SK-N-SH (cell line): ENCODE measurements around the gene PLPP6. TPM values are rescaled to one million over a fixed set of nuclear protein-coding genes. Genes with fewer than 3 reads are reported as not detected.

ENCODE experiments used
- CTCF ChIA-PET: fragments of 300-600, 350-600 bp; formaldehyde crosslinking; extraction: SDS; loops from one replicate; lab custom pipeline; 2021; lab: Yijun Ruan, JAX
- POLR2A ChIA-PET: fragments of 350-600 bp; sonication (Branson Sonifier 250); formaldehyde crosslinking; extraction: SDS; loops from one replicate; lab custom pipeline; 2020; ENCODE audit warnings: antibody characterized with exemption, inconsistent platforms; lab: Yijun Ruan, JAX
- DNase-seq: peaks from one replicate; pipeline ENCODE4 v3.0.0; 2012
- H2AFZ ChIP-seq: fragments of 200-600 bp; sonication (generic); 2 replicates; pipeline ENCODE4 v1.8.1; 2016; ENCODE audit warnings: antibody characterized with exemption, mild to moderate bottlenecking, low read depth
- H3F3A ChIP-seq: fragments of 200-600 bp; sonication (generic); replicated peaks from 2 replicates; pipeline ENCODE3; 2016; ENCODE audit warnings: antibody characterized with exemption, mild to moderate bottlenecking; ENCODE audit not compliant: insufficient read depth
- H3K27ac ChIP-seq, 2 experiments: fragments of 200-500 bp in 1 of 2; fragments of 200-600 bp in 1 of 2; sonication (Bioruptor generic) in 1 of 2; sonication (generic), shearing (Covaris generic) in 1 of 2; 2 replicates each; pipeline versions ENCODE4 v1.5.1 to v1.6.1; 2014 to 2016; ENCODE audit warnings: low read depth in 2 of 2, inconsistent platforms in 1 of 2, low read length in 1 of 2, mild to moderate bottlenecking in 1 of 2, mixed read lengths in 1 of 2
- H3K27me3 ChIP-seq: fragments of 200-600 bp; sonication (generic), shearing (Covaris generic); 2 replicates; pipeline ENCODE4 v1.6.1; 2016; ENCODE audit warnings: mixed run types; ENCODE audit not compliant: insufficient read depth
- H3K36me3 ChIP-seq, 2 experiments: fragments of 200-500 bp in 1 of 2; fragments of 200-600 bp in 1 of 2; sonication (Bioruptor generic) in 1 of 2; sonication (generic) in 1 of 2; replicated peaks in 1 of 2; 2 replicates each; pipeline versions ENCODE3 to v1.5.1; 2014 to 2016; ENCODE audit warnings: low read length in 1 of 2, mild to moderate bottlenecking in 1 of 2; ENCODE audit not compliant: insufficient read depth in 2 of 2, control insufficient read depth in 1 of 2
- H3K4me1 ChIP-seq, 2 experiments: fragments of 200-500 bp in 1 of 2; fragments of 200-600 bp in 1 of 2; sonication (Bioruptor generic) in 1 of 2; sonication (generic), shearing (Covaris generic) in 1 of 2; 2 replicates each; pipeline versions ENCODE4 v1.5.1 to v1.6.1; 2014 to 2016; ENCODE audit warnings: low read depth in 1 of 2, low read length in 1 of 2, mixed run types in 1 of 2; ENCODE audit not compliant: insufficient read depth in 2 of 2, control insufficient read depth in 1 of 2
- H3K4me2 ChIP-seq: fragments of 200-600 bp; sonication (generic), shearing (Covaris generic); 2 replicates; pipeline ENCODE4 v1.6.1; 2017; ENCODE audit warnings: mixed run types
- H3K4me3 ChIP-seq, 2 experiments: fragments of 200-500 bp in 1 of 2; fragments of 200-600 bp in 1 of 2; sonication (Bioruptor generic) in 1 of 2; sonication (generic), shearing (Covaris generic) in 1 of 2; 2 replicates each; pipeline versions ENCODE4 v1.5.1 to v1.8.1; 2014 to 2016; ENCODE audit warnings: low read depth in 2 of 2, inconsistent platforms in 1 of 2, low read length in 1 of 2, mild to moderate bottlenecking in 1 of 2, mixed read lengths in 1 of 2, moderate library complexity in 1 of 2
- H3K79me2 ChIP-seq: fragments of 200-600 bp; sonication (generic); 2 replicates; pipeline ENCODE4 v1.8.1; 2017; ENCODE audit warnings: mild to moderate bottlenecking; ENCODE audit not compliant: insufficient read depth
- H3K9ac ChIP-seq: fragments of 200-600 bp; sonication (generic); 2 replicates; pipeline ENCODE4 v1.6.1; 2017; ENCODE audit warnings: mixed run types
- H3K9me2 ChIP-seq: fragments of 200-600 bp; sonication (generic); 2 replicates; pipeline ENCODE4 v1.6.1; 2017; ENCODE audit warnings: mixed run types
- H3K9me3 ChIP-seq: fragments of 200-600 bp; sonication (generic); 2 replicates; pipeline ENCODE4 v1.6.1; 2017; ENCODE audit warnings: mixed run types, mild to moderate bottlenecking, moderate library complexity
- H4K20me1 ChIP-seq: fragments of 200-600 bp; sonication (generic); 2 replicates; pipeline ENCODE4 v1.6.1; 2017; ENCODE audit warnings: mild to moderate bottlenecking, mixed run types; ENCODE audit not compliant: insufficient read depth
- GABPA ChIP-seq: IDR thresholded peaks from 2 replicates; pipeline ENCODE4 v1.4.0; 2012; ENCODE audit warnings: low read depth, mild to moderate bottlenecking
- MAX ChIP-seq: IDR thresholded peaks from 2 replicates; pipeline ENCODE4 v1.4.0; 2012; ENCODE audit warnings: low read depth
- NFIC ChIP-seq: IDR thresholded peaks from 2 replicates; pipeline ENCODE4 v1.4.0; 2012; ENCODE audit warnings: borderline replicate concordance
- PBX3 ChIP-seq: IDR thresholded peaks from 2 replicates; pipeline ENCODE4; 2012
- RFX5 ChIP-seq: IDR thresholded peaks from 2 replicates; pipeline ENCODE4 v1.6.1; 2012; ENCODE audit warnings: mild to moderate bottlenecking, improper control_type of control experiment, low read length
- RXRA ChIP-seq: IDR thresholded peaks from 2 replicates; pipeline ENCODE4 v1.4.0; 2012; ENCODE audit warnings: low read depth, mild to moderate bottlenecking, borderline replicate concordance
- SMC3 ChIP-seq: IDR thresholded peaks from 2 replicates; pipeline ENCODE4 v1.6.1; 2012; ENCODE audit warnings: low read depth, low read length, improper control_type of control experiment
- TEAD4 ChIP-seq: IDR thresholded peaks from 2 replicates; pipeline ENCODE4 v1.4.0; 2012; ENCODE audit warnings: mild to moderate bottlenecking, borderline replicate concordance; ENCODE audit not compliant: insufficient read depth
- ZBTB33 ChIP-seq: IDR thresholded peaks from 2 replicates; pipeline ENCODE4 v1.4.0; 2012; ENCODE audit warnings: low read depth, borderline replicate concordance
- WGBS: methylation state at CpG from one replicate; pipeline ENCODE4 v1.1.6; 2017; ENCODE audit warnings: low lambda C conversion rate; 5-methylcytosine and 5-hydroxymethylcytosine counted together
- polyA plus RNA-seq, 3 experiments: library from polyadenylated mRNA; depleted of rRNA; stranded (reverse); fragments of >200 nt; gene quantifications; 2 replicates each; pipeline ENCODE4 v1.2.3, GENCODE V29; 2012

Gene PLPP6
- polyA plus RNA-seq, 1 of the 3 experiments (the other 2 are of a cell fraction), result 8.8 TPM

- H3K4me1 ChIP-seq, result peaks cover 3 to 33% of the 10 kb centered on the region in 2 experiments; a peak in 3 of 4 replicates
- H2AFZ ChIP-seq, result peak overlapping the region; percentile 86
- peak overlapping the region; percentile 91 for H3K4me2 ChIP-seq
- ChIA-PET POLR2A (interaction anchor here (0.5 to 1.5 kb wide), 2 partner anchors 18 to 225 kb away, joined by 3 to 6 read pairs; partner anchors contain the start of gene CDC37L1), CTCF (interaction anchor here (0.6 to 2.2 kb wide), 7 partner anchors 10 to 939 kb away, joined by 3 to 6 read pairs (median 4); partner anchors contain the start of gene CDC37L1)
- 0 out of 2 replicates have a peak, but pooled peaks cover 9% of the 10 kb centered on the region for H3K79me2 ChIP-seq
- H3K36me3 ChIP-seq, result no peaks in the 10 kb centered on the region
- no peaks in the 10 kb centered on the region for H3K27me3 ChIP-seq
- H3K9me3 ChIP-seq, result no peaks in the 10 kb centered on the region
- peak overlapping the region; percentile 79 for H3K9ac ChIP-seq
- H3K27ac ChIP-seq, result peak overlapping the region; percentile 69 to 75
- no peaks in the 10 kb centered on the region for H3K9me2 ChIP-seq
- H3F3A ChIP-seq, result peaks cover 10% of the 10 kb centered on the region
- TF ChIP-seq GABPA (no peak), PBX3 (peak; percentile 38), NFIC (peak; percentile 58; the same call in 1 of the 2 replicates)
- peak overlapping the region; percentile 77 to 88 for H3K4me3 ChIP-seq
- no peaks in the 10 kb centered on the region for H4K20me1 ChIP-seq
- DNase-seq, result no peak
- 15% methylated on average over 5 of the region's 5 CpGs for WGBS
Measured at GRCh38 chr9:4661611-4662010, 483 bp upstream of the PLPP6 start.

- Histone ChIP-seq H3K4me2 (peak overlapping the region; percentile 91), H3K27me3 (no peaks in the 10 kb centered on the region), H3K4me3 (peak overlapping the region; percentile 77 to 88), H3F3A (peaks cover 10% of the 10 kb centered on the region), H3K36me3 (no peaks in the 10 kb centered on the region), H4K20me1 (no peaks in the 10 kb centered on the region)
- peak; percentile 21 for DNase-seq
- TF ChIP-seq MAX (no peak), TEAD4 (no peak), RFX5 (no peak), ZBTB33 (no peak), RXRA (no peak), SMC3 (no peak)
- TF ChIP-seq, all 33 proteins: peak for 0
- peak overlapping the region in 1 of 2 experiments; percentile 81; a peak in 1 of 4 replicates for H3K27ac ChIP-seq
- H3K79me2 ChIP-seq, result 0 out of 2 replicates have a peak, but pooled peaks cover 9% of the 10 kb centered on the region
- WGBS, result 57% methylated on average over 11 of the region's 13 CpGs
- H3K4me1 ChIP-seq, result peaks cover 3 to 33% of the 10 kb centered on the region in 2 experiments; a peak in 3 of 4 replicates
- no peaks in the 10 kb centered on the region for H3K9me3 ChIP-seq
- no peak overlapping the region; the same call in 1 of the 2 replicates for H2AFZ ChIP-seq
- ChIA-PET CTCF (interaction anchor here (0.7 to 2.2 kb wide), 15 partner anchors 9 to 348 kb away, joined by 3 to 12 read pairs (median 3); partner anchors contain the start of genes AK3 and CDC37L1), POLR2A (interaction anchor here (1.5 kb wide), 1 partner anchor 16 kb away, joined by 6 read pairs; the partner anchor contains the start of gene CDC37L1)
- peak overlapping the region; percentile 79 for H3K9ac ChIP-seq
- H3K9me2 ChIP-seq, result no peaks in the 10 kb centered on the region
Measured at GRCh38 chr9:4662989-4663792, 1.1 kb downstream of the PLPP6 start.
